Stromal cell of bone marrow (primary cell): ENCODE results near the gene MAP2K5.

Source experiments
- DNase-seq: peaks from one replicate; pipeline ENCODE4 v3.0.0-alpha.2; 2012; ENCODE audit warnings: low read depth

The MAP2K5 gene

DNA sequence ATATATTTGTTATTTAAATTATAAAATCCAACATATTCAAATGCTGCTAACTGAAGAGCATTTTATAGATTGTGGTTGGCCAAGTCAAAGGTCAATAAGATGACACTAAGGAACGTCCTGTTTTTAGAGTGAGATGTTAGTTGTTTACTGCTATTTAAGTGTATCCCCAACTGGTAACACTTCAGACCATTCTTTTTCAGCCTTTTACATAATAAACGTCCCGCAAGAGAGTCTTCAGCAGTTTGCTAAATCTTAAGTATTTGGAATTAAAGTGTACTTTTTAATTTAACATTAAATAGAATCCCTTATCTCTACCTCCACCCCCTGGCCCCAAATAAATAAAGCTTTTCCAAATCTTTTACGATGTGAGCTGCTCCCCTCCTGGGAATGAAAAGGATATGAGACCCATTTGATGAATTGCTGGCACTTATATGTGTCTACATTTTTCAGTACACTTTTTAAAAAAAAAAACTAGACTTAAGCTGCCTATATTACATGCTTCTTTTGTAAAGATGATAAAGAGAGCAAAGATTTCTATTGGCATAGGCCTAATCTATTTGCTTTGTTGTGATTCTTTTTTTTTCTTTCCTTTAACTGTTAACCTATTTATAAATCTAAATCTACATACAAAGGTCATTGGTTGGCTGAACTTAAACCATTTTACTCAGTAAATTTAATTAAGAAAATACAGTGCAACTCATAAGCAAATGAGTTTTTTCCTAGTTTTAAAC, 181.0 kb downstream of the MAP2K5 start:
- DNase-seq = no peak

DNA sequence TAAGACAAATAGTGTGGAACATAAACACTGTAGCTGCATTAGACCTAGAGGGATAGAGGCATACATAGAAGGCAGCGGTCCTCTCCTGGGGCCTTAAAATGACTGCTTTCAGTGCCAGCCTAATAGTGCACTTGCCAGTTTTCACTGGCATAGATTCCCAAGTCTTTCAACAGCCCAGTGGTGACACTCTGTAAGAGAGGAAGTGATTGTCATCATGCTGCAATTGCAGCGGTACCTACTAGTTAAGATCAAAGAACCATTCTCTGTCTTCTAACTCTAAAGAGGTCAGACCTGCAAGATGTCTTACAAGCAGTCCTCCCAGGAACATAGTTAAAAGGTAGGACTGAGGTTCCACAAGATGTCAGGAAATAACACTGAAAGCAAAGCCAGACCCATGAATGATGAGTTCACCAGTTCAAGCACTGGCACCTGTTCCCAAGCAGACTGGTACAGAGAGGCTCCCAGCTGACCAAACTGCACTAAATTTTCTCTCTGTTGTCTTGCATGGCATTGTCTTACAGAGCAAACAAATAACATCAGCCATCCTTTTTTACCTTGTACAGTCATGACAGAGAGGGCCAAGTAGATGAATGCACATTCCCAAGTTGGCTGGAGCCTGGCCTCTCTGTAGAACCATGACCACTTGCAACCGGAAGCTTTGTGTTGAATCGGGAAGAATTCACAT, 182.3 kb downstream of the MAP2K5 start:
- no peak for DNase-seq

DNA sequence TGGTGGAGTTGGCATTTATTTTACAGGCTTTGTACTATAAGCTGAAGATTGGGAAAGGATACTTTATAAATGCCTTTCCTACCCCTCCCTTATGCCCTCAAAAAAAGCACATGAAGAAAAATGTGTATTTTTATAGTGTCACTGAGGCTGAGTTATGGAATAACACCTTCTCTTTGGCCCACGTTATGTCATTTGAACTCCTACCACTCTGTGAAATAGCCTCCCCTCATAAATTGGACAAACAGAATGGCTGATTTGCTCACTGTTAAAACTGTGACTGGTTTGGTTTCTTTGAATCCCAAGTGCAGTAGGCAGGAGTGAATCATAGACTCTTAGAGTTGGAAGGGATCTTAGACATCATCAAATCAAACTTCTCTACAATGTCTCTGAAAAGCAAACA, 187.6 kb downstream of the MAP2K5 start:
- no peak for DNase-seq

DNA sequence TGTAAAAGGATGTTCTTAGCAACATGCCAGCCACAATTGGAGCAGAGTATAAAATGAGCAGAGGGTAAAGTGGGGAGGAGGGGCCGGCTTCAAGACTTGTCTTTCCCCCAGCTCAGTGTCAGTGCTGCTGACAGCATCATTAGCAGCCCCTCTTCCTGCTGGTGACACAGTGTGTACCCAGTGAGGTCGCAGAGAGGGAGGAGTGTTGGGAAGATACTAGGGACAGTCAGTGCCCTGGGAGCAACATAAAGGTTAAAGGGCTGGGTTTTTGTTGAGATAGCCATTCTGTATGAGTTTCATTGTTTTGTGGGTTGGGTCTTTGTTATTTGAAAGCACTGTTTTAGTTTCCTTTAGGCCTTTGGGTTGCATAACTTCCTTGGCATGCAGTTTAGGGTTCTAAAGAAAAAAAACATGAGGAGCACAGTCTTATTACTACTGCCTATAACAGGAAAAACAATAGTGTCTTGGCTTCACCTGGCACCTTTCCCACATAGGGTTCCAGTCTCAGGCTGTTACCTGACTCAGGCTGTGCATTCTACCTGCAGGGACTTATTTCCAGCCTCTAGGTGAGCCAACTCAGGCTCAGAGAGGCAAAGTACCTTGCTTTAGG, 188.7 kb downstream of the MAP2K5 start:
- DNase-seq = no peak

DNA sequence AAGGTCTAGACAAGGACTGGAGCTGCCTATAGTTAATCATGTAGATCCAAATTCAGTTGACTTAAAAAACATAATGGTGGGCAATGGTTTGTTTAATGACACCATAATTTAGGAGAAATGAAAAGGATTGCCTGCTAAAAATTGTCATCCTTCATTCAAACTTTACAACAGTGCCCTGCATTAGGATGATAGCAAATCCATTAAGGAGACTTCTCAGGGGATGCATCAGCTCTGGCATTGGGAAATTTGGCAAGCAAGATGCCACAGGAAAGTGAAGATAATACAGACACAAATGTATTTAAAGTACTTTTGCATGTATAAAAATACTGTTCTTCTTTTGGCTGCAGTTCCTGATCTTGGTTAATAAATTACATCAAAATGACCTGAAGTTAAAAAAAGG, 189.7 kb downstream of the MAP2K5 start:
- no peak for DNase-seq

DNA sequence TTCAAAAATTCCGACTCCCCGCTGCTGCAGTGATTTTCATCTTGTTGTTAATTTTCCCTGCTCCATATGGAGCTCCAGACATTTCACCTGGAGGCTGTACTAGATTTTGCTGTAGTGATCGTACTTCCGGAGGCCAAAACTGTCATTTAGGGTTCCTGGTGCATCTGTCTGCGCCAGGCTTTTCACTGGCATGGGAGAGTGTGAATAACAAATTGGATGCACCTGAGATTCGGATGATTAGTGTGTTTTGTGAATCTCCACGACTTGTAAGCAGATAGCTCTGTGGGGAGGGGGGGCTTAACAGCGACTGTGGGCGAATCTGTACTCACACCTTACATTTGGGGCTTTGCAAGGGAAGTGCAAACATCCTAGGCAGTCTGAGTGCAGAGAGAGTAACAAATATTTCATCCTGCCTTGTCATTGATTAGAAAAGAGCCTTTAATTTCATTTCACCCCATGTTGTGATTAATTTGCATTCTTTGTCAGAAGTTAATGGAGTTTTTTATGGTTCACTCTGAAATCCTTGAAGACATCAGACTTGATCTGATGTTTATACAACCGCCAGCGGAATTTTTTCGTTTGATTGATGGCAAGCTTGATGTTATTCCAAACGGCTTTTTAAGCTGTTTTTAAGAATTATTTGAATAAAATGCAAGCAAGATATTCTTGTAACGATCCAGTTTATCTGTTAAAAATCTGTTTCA, 190.3 kb downstream of the MAP2K5 start:
- no peak for DNase-seq

DNA sequence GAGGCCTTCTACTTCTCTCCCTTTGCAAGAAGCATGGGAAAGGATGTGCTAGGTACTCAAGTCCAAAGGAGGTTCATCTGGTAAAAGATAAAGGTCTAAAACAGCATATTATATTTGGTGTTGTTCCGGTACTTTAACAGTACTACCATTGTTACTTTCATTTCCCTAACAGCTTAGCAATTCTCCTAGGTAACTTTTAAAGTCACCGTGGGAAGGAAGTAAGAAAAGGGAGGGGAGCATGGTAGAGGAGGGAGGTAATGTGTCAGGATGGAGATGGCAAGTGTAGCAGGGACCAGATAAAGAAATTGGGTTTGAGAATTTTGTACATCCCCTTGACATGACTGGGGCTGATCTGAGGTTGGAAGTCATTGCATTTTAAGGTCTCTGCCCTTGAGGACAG, 193.4 kb downstream of the MAP2K5 start:
- DNase-seq = no peak

DNA sequence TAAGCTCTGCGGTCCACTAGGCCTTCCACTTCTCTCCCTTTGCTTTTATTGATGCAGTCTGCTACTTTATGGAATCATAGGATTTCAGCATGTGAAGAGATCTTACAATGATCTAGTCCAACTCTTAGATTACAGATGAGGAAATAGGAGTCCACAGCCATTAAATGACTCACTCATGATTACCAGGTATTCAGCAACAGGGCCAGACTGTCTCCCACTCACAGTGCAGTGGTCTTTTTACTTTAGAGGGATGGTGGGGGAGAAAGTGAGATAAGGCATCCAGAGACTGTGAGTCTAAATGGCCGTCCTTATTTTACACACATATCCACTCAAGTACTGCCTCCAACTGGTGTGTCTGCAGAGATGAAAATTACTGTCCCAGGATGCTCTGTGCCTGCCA, 194.3 kb downstream of the MAP2K5 start:
- no peak for DNase-seq

DNA sequence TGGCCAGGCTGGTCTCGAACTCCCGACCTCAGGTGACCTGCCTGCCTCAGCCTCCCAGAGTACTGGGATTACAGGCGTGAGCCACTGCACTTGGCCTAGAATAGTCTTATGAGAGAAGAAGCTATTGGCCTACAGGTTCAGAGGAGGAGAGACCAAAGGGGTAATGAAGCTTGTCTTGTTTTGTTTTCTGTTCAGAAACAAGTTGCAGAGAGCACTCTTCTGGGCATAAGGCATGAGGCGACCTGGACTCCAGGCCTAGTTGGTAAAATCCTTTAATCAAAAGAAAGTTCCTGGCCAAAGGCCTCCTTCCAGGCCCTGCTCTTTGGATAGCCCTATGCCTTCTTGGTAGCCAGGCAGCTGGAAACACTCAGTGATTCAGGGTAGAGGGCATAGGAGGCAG, 195.6 kb downstream of the MAP2K5 start:
- no peak for DNase-seq

- DNase-seq = no peak
Observed at GRCh38 chr15:67740405-67740804, 197.9 kb downstream of the MAP2K5 start.

- no peak for DNase-seq
Observed at GRCh38 chr15:67741308-67741707, 198.8 kb downstream of the MAP2K5 start.

GRCh38 chr15:67743558-67743957, 201.1 kb downstream of the MAP2K5 start:
- DNase-seq = no peak

GRCh38 chr15:67744331-67745072, 202.0 kb downstream of the MAP2K5 start:
- no peak for DNase-seq

- peak; percentile 18 for DNase-seq
Observed at GRCh38 chr15:67745073-67746006, 202.8 kb downstream of the MAP2K5 start.

DNA sequence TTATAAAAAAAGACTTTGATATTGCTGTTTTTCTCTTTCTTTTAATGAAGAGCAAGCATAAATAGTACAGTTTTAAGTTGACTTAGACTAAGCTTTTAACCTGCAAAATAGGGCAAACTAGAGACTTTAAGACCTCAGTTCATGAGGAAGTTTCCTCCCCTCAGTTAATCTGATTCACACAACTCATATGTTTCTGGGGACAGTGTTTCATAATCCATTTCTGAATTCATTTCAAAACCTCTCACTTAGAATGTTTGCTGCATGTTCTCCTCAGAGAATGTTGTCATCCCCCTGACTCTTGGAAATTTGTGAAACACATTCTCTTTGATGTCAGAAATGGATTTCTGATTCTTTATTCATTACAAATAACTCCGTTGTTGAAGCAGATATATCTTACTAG, 203.5 kb downstream of the MAP2K5 start:
- peak; percentile 57 for DNase-seq

DNA sequence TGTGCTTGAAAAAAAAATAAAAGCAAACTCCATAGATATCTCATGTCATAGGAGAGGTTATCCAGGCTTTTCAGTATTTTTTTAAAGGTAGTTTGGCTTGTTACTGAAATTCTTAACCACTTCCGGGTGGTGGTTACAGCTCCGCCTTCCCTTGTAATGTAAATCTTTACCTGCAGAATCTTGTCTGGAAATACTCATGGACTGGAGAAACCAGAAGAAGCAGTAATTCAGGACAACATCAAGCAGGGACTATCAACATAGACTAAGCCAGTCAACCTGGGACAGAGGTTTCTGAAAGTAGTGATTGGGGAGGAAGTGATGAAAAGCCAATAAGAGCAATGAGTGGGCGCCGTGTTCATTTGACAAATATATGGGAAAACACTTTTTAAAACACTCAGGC, 203.9 kb downstream of the MAP2K5 start:
- DNase-seq = no peak

DNA sequence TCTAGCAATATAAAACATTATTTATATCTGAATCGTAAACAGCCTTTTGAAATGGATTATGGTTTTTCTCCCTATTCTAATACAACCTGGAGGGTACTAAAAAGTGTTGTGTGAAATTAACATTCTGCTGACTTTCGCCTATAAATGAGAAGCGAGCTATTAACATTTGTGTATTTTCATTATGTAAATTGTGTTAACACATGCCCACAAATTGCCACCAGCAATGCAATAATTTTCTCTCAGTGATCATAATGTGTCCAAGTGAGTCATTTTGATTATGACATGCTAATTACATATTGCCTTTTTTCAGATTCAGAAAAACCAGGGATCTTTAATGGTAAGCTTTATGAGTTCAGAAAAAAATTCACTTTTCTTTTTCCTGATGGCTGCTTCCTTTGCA, 205.4 kb downstream of the MAP2K5 start:
- no peak for DNase-seq

DNA sequence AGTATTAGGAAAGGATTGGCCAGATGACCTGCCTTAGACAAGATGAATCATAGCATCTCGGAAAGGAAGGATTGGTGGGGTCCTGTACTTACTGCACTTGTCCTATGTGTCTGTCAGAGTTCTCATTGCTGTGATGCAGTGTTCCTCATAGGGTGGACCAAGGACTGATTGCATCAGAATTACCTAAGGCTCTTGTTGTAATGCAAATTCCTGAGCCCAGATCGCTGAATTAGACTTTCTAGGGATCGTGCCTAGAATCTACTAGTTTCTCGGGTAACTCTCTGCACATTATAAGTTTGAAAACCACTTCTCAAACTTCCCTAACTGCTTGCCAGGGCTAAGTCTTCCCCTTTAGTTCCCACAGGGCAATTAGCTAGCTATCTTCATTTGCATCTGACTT, 207.9 kb downstream of the MAP2K5 start:
- no peak for DNase-seq

GRCh38 chr15:67753891-67754290, 211.4 kb downstream of the MAP2K5 start:
- DNase-seq = no peak

DNA sequence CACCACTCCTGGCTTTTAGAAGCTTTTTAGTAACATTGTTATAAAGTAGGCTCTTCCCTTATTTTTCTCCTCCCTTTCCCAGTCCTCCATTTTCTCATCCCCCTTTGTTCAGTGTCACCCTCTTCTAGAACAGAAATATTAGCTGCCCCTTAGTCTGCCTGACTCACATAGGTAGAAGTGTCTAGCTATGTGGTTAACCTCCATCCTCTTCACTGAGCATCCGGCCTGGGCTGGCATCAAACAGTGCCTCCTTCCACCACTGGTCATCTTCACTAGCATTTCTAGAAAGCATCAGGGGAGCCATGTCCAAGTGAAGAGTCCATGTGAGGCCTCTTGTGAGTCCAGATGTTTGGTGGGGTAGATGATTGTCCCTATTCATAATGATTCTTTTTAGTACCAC, 212.8 kb downstream of the MAP2K5 start:
- DNase-seq = no peak

GRCh38 chr15:67755936-67756335, 213.4 kb downstream of the MAP2K5 start:
- no peak for DNase-seq
